Progenitor cell of endocrine pancreas (in vitro differentiated cells): ENCODE results near the gene NUDCD3. TPM values are rescaled to one million over a fixed set of nuclear protein-coding genes. Genes with fewer than 3 reads are reported as not detected.

Experiments used
- DNase-seq: peaks from one replicate; pipeline ENCODE4 v3.0.0; 2021; ENCODE audit warnings: low spot score; ENCODE audit not compliant: unreplicated experiment
- H3K27ac Mint-ChIP-seq: 2 replicates; pipeline ENCODE4 v1.8.0; 2021; ENCODE audit warnings: mild to moderate bottlenecking, moderate library complexity, mixed read lengths
- H3K27me3 Mint-ChIP-seq: 2 replicates; pipeline ENCODE4 v1.8.0; 2021; ENCODE audit warnings: mixed read lengths
- H3K36me3 Mint-ChIP-seq: 2 replicates; pipeline ENCODE4 v1.8.0; 2022; ENCODE audit warnings: mixed read lengths; ENCODE audit not compliant: insufficient read depth
- H3K4me1 Mint-ChIP-seq: 2 replicates; pipeline ENCODE4 v1.8.0; 2021; ENCODE audit warnings: low read depth, mixed read lengths
- H3K4me3 Mint-ChIP-seq: 2 replicates; pipeline ENCODE4 v1.8.0; 2021; ENCODE audit warnings: low read depth, mild to moderate bottlenecking, moderate library complexity, mixed read lengths
- H3K9me3 Mint-ChIP-seq: 2 replicates; pipeline ENCODE4 v1.8.0; 2021; ENCODE audit warnings: low read depth, mixed read lengths
- total RNA-seq: library from RNA; stranded (reverse); gene quantifications from 2 replicates; pipeline ENCODE4 v1.2.1, GENCODE V29; 2021
- TF ChIP-seq, protein P1 (sequence below): fragments of 200-600 bp; sonication (generic); IDR thresholded peaks from one replicate; pipeline ENCODE4 v1.5.0; 2021; ENCODE audit warnings: antibody characterized with exemption, mild to moderate bottlenecking; ENCODE audit not compliant: unreplicated experiment

Gene NUDCD3
- total RNA-seq, 1 donor from 2014 or later: 89.0 TPM

DNA sequence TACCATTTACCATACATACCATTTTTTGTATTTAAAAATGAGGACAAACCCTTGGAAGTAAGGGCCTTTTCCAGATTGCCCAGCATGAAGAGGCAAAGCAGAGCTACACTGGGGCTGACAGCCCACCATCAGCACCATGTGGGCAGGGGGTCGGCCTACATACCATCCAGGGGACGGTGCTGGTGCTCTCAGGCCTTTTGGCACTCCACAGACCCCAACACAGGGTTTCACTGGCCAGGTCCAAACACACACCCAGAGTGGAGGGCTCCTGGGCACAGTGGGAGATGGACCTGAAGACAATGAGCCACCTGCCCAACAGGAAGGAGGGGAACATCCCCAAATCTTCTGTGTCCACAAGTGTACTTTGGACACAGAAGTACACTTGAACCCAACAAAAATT is 95.8 kb downstream of the NUDCD3 start:
- no peaks in the 10 kb centered on the region for H3K9me3 Mint-ChIP-seq
- no peak overlapping the region for H3K27ac Mint-ChIP-seq

DNA sequence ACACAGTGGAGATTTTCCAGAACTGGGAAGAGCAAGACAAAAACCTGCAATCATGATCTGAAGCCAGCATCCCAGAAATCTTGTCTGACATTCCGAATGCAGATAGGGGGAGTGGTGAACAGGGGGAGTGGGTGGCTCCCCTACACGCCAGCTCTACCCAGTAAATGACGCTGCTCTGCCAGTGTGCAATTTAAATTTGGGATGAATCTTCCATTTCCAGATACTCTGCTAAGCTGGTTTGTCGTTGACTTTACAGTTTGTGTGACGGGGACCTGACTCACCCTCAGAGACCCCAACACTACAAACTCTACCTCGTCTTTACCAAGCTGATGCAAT is 96.4 kb downstream of the NUDCD3 start:
- Mint-ChIP-seq H3K36me3 (peaks cover 12% of the 10 kb centered on the region), H3K27me3 (no peaks in the 10 kb centered on the region), H3K9me3 (no peaks in the 10 kb centered on the region), H3K4me1 (no peaks in the 10 kb centered on the region), H3K4me3 (no peak overlapping the region), H3K27ac (no peak overlapping the region)
- DNase-seq: no peak
- TF ChIP-seq, protein P1, sequence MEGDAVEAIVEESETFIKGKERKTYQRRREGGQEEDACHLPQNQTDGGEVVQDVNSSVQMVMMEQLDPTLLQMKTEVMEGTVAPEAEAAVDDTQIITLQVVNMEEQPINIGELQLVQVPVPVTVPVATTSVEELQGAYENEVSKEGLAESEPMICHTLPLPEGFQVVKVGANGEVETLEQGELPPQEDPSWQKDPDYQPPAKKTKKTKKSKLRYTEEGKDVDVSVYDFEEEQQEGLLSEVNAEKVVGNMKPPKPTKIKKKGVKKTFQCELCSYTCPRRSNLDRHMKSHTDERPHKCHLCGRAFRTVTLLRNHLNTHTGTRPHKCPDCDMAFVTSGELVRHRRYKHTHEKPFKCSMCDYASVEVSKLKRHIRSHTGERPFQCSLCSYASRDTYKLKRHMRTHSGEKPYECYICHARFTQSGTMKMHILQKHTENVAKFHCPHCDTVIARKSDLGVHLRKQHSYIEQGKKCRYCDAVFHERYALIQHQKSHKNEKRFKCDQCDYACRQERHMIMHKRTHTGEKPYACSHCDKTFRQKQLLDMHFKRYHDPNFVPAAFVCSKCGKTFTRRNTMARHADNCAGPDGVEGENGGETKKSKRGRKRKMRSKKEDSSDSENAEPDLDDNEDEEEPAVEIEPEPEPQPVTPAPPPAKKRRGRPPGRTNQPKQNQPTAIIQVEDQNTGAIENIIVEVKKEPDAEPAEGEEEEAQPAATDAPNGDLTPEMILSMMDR: no peak

More for the DNA sequence above, 95.8 kb downstream of the NUDCD3 start:
- Mint-ChIP-seq H3K36me3 (peaks cover 12% of the 10 kb centered on the region), H3K4me3 (no peak overlapping the region), H3K4me1 (no peaks in the 10 kb centered on the region), H3K27me3 (no peaks in the 10 kb centered on the region)
- DNase-seq: no peak
- TF ChIP-seq, protein P1: no peak

DNA sequence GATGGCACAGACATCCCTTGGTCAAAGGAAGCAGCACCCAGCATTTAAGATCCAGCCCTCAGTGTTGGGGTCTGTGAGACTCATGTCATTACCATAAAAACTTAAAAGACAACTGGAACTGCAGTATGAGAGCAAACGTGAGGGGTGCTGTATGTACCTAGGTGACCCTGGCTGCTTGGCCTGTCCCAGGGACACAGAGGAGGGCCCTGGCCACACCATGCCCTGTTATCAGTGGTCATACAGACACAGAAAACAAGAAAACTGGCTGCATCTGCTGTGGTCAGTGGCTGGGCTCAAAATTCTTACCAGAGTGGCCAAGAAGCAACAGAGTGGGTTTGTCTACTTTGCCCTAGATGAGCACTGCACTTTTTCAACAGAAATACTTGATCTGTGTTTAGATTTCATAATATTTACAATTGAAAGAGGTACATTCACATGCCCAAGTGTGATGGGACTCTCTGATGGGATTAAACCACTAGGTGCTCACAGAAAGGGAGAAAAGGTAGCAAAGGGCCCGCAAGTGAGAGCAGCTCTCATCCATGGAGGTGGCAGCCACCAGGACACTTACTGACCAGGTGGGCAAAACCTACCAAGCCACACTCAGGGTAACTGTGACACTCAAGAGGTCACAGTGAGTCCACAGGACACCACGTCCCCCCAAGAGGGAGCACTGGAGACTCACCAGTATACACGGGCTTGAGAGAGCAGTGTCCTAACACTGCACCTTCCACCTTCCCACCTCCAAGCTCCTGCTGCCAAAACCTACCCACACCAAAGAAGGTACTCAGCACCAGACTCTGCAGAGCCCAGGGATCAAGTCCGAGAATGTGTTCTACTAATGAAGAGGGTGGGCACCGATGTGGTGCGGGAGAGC is 97.0 kb downstream of the NUDCD3 start:
- Mint-ChIP-seq H3K36me3 (peaks cover 11% of the 10 kb centered on the region), H3K27ac (no peak overlapping the region), H3K4me1 (no peaks in the 10 kb centered on the region), H3K9me3 (no peaks in the 10 kb centered on the region), H3K4me3 (no peak overlapping the region), H3K27me3 (no peaks in the 10 kb centered on the region)
- DNase-seq: no peak
- TF ChIP-seq, protein P1: no peak

DNA sequence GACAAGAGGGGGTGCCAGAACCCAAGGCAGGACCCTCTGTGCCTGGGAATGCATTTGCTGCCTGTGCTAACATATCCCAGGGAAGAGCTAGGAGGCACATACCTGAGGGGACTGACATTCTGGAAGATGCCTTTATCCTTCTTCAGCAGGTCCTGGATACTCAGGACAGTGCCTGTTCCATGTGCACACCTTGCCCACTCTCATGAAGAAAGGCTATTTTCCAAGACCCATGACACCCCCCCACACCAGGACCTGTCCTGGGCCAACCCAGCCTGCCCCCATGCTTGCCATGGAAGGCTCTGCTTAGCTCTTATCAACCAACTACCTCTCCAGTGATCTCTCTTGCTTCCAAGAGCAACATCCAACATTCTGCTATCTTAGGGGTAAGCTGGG is 97.8 kb downstream of the NUDCD3 start:
- Mint-ChIP-seq H3K9me3 (no peaks in the 10 kb centered on the region), H3K27ac (no peak overlapping the region), H3K4me3 (no peak overlapping the region), H3K4me1 (no peaks in the 10 kb centered on the region), H3K36me3 (peaks cover 8% of the 10 kb centered on the region), H3K27me3 (no peaks in the 10 kb centered on the region)
- DNase-seq: no peak
- TF ChIP-seq, protein P1: no peak

DNA sequence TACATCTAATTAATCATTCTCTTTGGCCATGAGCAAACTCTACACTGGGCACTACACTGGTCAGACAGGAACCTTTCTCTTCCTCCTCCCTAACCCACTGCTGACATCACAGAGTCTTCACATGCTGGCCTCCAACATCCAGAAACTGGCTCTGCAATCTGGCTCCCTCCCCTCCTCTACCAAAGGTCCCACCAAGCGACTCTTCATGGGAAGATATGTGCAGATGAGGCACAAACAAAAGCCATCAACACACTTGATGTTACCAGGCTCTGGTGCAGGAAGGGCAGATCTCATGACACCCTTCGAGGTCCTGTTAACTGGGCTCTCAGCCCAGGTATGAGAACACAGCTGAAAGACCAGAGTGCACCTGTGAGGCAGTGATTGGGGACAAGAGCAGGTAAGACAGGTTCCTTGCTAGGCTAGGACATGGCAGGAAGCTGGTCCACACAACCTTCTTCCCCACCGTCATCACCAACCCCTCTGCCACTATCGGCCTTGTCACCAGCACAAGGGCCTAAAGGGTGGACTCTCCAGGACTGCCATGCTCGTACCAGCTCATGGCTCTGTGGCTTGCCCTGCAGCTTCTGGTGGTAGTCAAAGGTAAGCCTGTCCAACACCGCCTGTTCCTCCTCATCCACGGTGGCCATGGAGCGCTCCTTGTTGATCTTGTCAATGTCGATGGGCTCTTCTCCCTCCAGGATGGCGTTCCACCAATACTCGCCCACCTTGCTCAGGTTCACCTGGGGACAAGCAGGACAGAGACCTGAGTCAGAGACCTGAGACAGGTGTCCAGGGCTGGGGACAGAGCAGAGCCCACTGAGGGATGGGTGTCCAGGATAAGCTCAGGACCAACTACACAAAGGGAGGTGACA is 98.5 kb downstream of the NUDCD3 start:
- H3K27me3 Mint-ChIP-seq: no peaks in the 10 kb centered on the region
- TF ChIP-seq, protein P1: no peak
- no peaks in the 10 kb centered on the region for H3K4me1 Mint-ChIP-seq
- DNase-seq: no peak
- H3K36me3 Mint-ChIP-seq: peaks cover 10% of the 10 kb centered on the region
- no peaks in the 10 kb centered on the region for H3K9me3 Mint-ChIP-seq
- H3K27ac Mint-ChIP-seq: no peak overlapping the region
- no peak overlapping the region for H3K4me3 Mint-ChIP-seq
